ENCODE data around the gene SMPD4.
"Not testable (repeated sequence)": the region's sequence is repeated elsewhere in the genome, so short reads cannot be mapped to it uniquely, and the experiment has no call there.

SMPD4 gene, protein sequence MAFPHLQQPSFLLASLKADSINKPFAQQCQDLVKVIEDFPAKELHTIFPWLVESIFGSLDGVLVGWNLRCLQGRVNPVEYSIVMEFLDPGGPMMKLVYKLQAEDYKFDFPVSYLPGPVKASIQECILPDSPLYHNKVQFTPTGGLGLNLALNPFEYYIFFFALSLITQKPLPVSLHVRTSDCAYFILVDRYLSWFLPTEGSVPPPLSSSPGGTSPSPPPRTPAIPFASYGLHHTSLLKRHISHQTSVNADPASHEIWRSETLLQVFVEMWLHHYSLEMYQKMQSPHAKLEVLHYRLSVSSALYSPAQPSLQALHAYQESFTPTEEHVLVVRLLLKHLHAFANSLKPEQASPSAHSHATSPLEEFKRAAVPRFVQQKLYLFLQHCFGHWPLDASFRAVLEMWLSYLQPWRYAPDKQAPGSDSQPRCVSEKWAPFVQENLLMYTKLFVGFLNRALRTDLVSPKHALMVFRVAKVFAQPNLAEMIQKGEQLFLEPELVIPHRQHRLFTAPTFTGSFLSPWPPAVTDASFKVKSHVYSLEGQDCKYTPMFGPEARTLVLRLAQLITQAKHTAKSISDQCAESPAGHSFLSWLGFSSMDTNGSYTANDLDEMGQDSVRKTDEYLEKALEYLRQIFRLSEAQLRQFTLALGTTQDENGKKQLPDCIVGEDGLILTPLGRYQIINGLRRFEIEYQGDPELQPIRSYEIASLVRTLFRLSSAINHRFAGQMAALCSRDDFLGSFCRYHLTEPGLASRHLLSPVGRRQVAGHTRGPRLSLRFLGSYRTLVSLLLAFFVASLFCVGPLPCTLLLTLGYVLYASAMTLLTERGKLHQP

GRCh38 chr2:130181325-130181879 lies at the start of gene SMPD4:
Gene SMPD4 (minus strand): TSS chr2:130181602. CDS start chr2:130176592, 5,010 bp downstream.
- peak; percentile 95 for DNase-seq (ENCODE audit: low read depth in 2 of 2)

DNA sequence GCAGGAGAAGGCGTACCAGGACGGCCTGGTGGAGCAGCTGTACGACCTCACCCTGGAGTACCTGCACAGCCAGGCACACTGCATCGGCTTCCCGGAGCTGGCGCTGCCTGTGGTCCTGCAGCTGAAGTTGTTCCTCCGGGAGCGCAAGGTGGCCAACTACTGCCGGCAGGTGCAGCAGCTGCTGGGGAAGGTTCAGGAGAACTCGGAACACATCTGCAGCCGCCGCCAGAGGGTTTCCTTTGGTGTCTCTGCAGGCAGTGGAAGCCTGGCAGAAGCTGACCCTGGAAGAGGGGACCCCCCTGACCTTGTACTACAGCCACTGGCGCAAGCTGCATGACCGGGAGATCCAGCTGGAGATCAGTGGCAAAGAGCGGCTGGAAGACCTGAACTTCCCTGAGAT lies 49.5 kb upstream of the SMPD4 start:
- not testable (repeated sequence) for DNase-seq (ENCODE audit: low read depth in 2 of 2)

GRCh38 chr2:130230376-130230775 lies 49.0 kb upstream of the SMPD4 start:
- not testable (repeated sequence) for DNase-seq (ENCODE audit: low read depth in 2 of 2)

DNA sequence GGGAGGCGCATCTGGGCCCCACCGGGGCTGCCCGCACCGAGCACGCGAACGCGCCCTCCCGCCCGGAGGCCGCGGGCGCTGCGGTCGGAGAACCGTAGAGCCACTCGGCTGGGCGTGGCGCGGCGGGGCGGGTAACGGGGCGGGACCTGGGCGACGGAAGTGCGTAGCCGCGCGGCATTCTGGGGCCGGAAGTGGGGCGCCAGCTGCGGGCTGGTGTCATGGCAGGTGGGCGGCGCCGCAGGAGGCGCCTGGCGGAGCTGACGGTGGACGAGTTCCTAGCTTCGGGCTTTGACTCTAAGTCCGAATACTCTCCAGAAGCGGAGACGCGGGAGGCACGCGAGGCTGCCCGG lies 47.7 kb upstream of the SMPD4 start:
- not testable (repeated sequence) for DNase-seq (ENCODE audit: low read depth in 2 of 2)

GRCh38 chr2:130228467-130229160 lies 47.2 kb upstream of the SMPD4 start:
- not testable (repeated sequence) for DNase-seq (ENCODE audit: low read depth in 2 of 2)

- not testable (repeated sequence) for DNase-seq (ENCODE audit: low read depth in 2 of 2)
These were observed 46.6 kb upstream of the SMPD4 start for GRCh38 chr2:130228005-130228404.

- DNase-seq (ENCODE audit: low read depth in 2 of 2), result not testable (repeated sequence)
These were observed 41.1 kb upstream of the SMPD4 start for GRCh38 chr2:130222523-130222922.

- DNase-seq (ENCODE audit: low read depth in 2 of 2), result not testable (repeated sequence)
These were observed 39.1 kb upstream of the SMPD4 start for GRCh38 chr2:130220505-130220904.

DNA sequence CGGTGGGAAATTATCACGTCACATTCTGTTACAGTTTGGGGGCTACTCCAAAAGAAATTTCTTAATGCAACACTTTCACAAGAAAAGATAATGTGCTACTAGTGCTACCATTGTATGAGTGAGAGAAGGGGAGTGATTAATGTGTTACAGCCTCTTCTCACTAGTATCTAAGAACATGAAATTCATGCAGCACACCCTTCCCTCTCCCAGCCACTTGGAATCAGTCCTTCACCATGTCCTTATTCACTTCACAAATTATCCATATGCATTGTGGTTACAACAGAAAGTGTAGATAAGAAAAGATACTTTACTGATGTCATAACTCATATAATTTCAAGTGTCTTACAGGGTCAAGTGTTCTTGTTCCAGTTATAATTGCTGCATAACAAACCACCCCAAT lies 37.7 kb upstream of the SMPD4 start:
- not testable (repeated sequence) for DNase-seq (ENCODE audit: low read depth in 2 of 2)

- not testable (repeated sequence) for DNase-seq (ENCODE audit: low read depth in 2 of 2)
These were observed 25.6 kb upstream of the SMPD4 start for GRCh38 chr2:130207051-130207450.

GRCh38 chr2:130203150-130203549 lies 21.7 kb upstream of the SMPD4 start:
- not testable (repeated sequence) for DNase-seq (ENCODE audit: low read depth in 2 of 2)

DNA sequence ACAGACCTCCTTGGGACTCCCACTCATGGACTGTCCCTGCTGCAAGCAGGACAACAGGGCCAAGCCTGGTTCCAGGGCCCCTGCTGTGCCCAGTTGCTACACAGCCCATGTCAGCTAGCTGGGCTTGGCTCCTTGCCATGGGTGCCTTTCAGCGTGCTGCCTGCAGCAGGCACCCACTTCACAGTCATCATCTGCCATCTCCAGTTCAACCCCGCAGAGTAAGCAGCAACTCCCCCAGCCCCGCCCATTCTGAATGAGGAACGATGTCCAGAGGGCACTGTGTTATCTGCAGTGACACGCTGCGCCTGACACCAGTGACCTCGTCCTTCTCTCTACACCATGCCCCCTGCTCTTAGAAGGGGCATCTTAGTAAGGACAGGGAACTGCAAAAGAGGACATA lies 21.1 kb upstream of the SMPD4 start:
- not testable (repeated sequence) for DNase-seq (ENCODE audit: low read depth in 2 of 2)

DNA sequence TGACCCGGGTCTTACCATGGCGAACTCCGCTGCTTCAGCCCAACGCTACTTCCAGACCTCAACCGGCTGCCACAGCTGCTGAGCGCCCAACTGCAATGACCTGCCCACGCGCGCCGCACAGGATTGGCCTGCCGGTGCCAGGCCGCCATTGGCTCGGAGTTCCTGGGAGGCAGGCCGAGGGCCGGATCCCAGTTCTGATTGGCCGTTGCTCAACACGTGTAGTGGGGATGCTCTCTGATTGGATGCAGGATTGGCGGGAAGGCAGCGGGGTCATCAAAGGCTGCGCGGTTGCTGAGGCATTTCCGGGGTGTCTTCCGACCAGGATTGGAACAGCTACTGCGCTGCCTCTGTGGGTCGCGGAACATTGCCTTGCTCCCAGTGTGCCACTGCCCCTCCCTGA lies 16.9 kb upstream of the SMPD4 start, which contains the start of gene TUBA3E:
Gene TUBA3E (minus strand): TSS at position 97 of the 400 bp plus-strand sequence. CDS start 79 bp downstream, at position 18.
- no peak for DNase-seq (ENCODE audit: low read depth in 2 of 2)

GRCh38 chr2:130196052-130196451 lies 14.7 kb upstream of the SMPD4 start:
- DNase-seq (ENCODE audit: low read depth in 2 of 2), result not testable (repeated sequence)

DNA sequence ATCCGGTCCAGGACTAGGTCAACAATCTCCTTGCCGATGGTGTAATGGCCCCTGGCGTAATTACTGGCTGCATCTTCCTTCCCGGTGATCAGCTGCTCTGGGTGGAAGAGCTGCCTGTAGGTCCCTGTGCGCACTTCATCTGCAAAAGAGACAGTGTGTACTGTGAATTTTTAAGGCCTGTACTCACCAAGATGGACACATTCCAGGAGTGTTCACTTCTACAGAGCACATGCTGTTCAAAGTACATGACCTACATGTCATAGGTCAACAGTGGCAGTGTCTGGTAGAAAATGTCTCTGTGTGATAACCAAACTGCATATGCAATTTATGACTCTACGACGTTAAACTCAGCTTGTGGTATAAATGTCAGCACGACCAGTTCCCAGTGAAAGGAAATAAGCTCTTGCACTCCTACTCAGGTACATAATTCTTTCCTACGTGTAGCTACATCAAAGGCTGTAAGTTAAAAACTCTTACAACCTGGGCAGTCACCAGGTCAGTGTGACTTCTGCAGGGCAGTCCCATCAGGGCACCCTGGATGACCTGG lies 13.8 kb upstream of the SMPD4 start:
- not testable (repeated sequence) for DNase-seq (ENCODE audit: low read depth in 2 of 2)

- not testable (repeated sequence) for DNase-seq (ENCODE audit: low read depth in 2 of 2)
These were observed 12.4 kb upstream of the SMPD4 start for GRCh38 chr2:130193824-130194223.

GRCh38 chr2:130192451-130192850 lies 11.0 kb upstream of the SMPD4 start:
- not testable (repeated sequence) for DNase-seq (ENCODE audit: low read depth in 2 of 2)

DNA sequence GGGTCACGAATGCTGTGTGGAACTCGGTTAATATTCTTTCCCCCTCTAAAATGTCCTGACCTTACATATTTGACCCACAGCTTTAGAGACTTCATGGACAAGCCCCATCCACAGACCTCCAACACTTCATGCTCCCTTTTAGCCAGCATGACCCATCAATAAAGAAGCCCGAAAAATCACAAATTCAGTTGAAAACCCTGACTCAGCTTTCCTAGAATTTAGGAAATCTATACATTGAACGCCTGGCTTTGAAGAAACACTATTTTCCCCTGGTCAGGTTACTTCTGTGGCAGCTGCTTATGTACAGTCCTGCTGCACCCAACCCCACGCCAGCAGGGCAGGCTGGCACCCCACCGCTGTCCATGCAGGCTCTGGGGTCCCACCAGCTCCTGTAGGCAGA lies 9.9 kb upstream of the SMPD4 start:
- DNase-seq (ENCODE audit: low read depth in 2 of 2), result not testable (repeated sequence)

DNA sequence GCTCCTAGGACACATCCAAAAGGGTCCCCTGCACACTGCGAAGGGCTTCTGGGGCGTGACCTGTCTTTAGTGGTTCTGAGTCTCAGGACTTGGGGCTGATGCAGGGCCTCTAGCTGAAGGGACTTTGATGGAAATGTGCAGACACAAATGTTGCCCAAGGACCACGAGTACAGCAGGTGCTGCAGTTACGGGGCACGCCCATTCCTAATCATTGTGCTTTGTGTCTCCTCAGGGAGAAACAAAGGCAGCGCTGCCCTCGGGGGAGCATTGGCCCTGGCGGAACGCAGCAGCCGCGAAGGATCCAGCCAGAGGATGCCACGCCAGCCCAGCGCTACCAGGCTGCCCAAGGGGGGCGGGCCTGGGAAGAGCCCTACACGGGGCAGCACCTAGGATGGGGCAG lies 8.8 kb upstream of the SMPD4 start:
- DNase-seq (ENCODE audit: low read depth in 2 of 2), result no peak

GRCh38 chr2:130188958-130189357 lies 7.6 kb upstream of the SMPD4 start:
- DNase-seq (ENCODE audit: low read depth in 2 of 2), result not testable (repeated sequence)

Data from stimulated activated CD8-positive, alpha-beta memory T cell treated with anti-CD3 and anti-CD28 coated beads, Interleukin-7, amount 100 ng/mL, for 1 hour (primary cell).